Neural crest cell (in vitro differentiated cells): ENCODE data around the gene STPG2. TPM values are rescaled to one million over a fixed set of nuclear protein-coding genes. Genes with fewer than 3 reads are reported as not detected.

ENCODE experiments used
- DNase-seq: peaks from one replicate; pipeline ENCODE4 v3.0.0; 2021; ENCODE audit warnings: low read depth, mixed read lengths, low spot score
- H3K27ac Mint-ChIP-seq: one replicate; pipeline ENCODE4 v1.8.0; 2021; ENCODE audit warnings: mild to moderate bottlenecking, mixed read lengths; ENCODE audit not compliant: unreplicated experiment
- H3K27me3 Mint-ChIP-seq: 2 replicates; pipeline ENCODE4 v1.8.0; 2021; ENCODE audit warnings: low read depth, mild to moderate bottlenecking, mixed read lengths
- H3K36me3 Mint-ChIP-seq: 2 replicates; pipeline ENCODE4 v1.8.0; 2021; ENCODE audit warnings: low read depth, mild to moderate bottlenecking, mixed read lengths
- H3K4me1 Mint-ChIP-seq: 2 replicates; pipeline ENCODE4 v1.8.0; 2021; ENCODE audit warnings: mixed read lengths
- H3K4me3 Mint-ChIP-seq: one replicate; pipeline ENCODE4 v1.8.0; 2021; ENCODE audit warnings: mild to moderate bottlenecking, mixed read lengths
- H3K9me3 Mint-ChIP-seq: 2 replicates; pipeline ENCODE4 v1.8.0; 2021; ENCODE audit warnings: mixed read lengths
- CTCF ChIP-seq: fragments of 200-600 bp; sonication (generic); conservative IDR thresholded peaks from 2 replicates; pipeline ENCODE4 v1.5.0; 2021; ENCODE audit warnings: antibody characterized with exemption, mild to moderate bottlenecking
- total RNA-seq: library from RNA; stranded (reverse); gene quantifications from 2 replicates; pipeline ENCODE4 v1.2.1, GENCODE V29; 2021

STPG2 gene
- total RNA-seq, 1 donor from 2014 or later: 0.21 TPM

DNA sequence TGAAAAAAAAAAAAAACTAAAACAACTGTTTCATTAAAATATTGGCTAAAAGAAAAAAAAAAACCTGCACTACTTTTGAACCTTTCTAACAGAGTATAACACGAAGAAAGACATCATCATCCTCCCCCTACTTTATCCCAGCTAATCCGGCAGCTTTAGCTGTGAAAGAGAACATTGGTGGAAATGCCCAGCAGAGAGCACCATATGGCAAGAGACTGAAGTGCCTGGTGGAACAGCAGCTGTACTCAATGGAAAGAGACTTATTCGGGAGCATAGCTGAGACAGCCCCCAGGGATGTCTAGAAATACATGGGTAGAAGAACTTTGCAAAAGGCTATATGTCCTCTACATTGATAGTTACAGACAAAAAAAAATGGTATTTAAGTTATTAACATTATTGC, 30.3 kb downstream of the STPG2 start:
- H3K4me3 Mint-ChIP-seq: no peak overlapping the region
- TF ChIP-seq CTCF: peak; percentile 50
- no peak overlapping the region for H3K27ac Mint-ChIP-seq
- no peaks in the 10 kb centered on the region for H3K4me1 Mint-ChIP-seq
- no peaks in the 10 kb centered on the region for H3K36me3 Mint-ChIP-seq
- H3K27me3 Mint-ChIP-seq: no peaks in the 10 kb centered on the region
- no peak for DNase-seq
- peaks cover 4% of the 10 kb centered on the region for H3K9me3 Mint-ChIP-seq

DNA sequence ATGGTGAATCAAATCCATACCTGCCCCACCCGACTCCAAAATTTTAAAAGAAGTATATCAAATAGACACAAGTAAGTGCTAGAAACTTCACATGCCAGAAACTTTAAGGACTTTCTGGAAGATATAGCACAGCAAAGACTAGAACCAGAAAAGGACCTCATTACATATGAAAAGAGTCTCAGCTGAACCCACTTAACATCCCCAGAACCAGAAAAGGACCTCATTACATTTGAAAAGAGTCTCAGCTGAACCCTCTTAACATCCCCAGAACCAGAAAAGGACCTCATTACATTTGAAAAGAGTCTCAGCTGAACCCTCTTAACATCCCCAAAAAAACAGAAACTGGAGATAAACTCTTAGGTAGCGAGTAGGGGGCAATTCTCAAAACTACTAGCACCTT, 32.3 kb downstream of the STPG2 start:
- Mint-ChIP-seq H3K27ac (no peak overlapping the region), H3K27me3 (no peaks in the 10 kb centered on the region), H3K4me1 (no peaks in the 10 kb centered on the region), H3K36me3 (no peaks in the 10 kb centered on the region), H3K4me3 (no peak overlapping the region), H3K9me3 (no peaks in the 10 kb centered on the region)
- DNase-seq: no peak
- no peak for TF ChIP-seq CTCF

- Mint-ChIP-seq H3K4me1 (no peaks in the 10 kb centered on the region), H3K9me3 (no peaks in the 10 kb centered on the region), H3K4me3 (no peak overlapping the region), H3K27ac (no peak overlapping the region), H3K36me3 (no peaks in the 10 kb centered on the region), H3K27me3 (no peaks in the 10 kb centered on the region)
- TF ChIP-seq CTCF: no peak
- no peak for DNase-seq
These were observed 33.1 kb downstream of the STPG2 start for GRCh38 chr4:98110214-98110613.

GRCh38 chr4:98102660-98103059, 40.6 kb downstream of the STPG2 start:
- no peak for TF ChIP-seq CTCF
- Mint-ChIP-seq H3K9me3 (no peaks in the 10 kb centered on the region), H3K27me3 (no peaks in the 10 kb centered on the region), H3K36me3 (no peaks in the 10 kb centered on the region), H3K27ac (no peak overlapping the region), H3K4me3 (no peak overlapping the region), H3K4me1 (no peaks in the 10 kb centered on the region)
- DNase-seq: no peak

- H3K36me3 Mint-ChIP-seq: no peaks in the 10 kb centered on the region
- H3K27ac Mint-ChIP-seq: no peak overlapping the region
- TF ChIP-seq CTCF: no peak
- H3K27me3 Mint-ChIP-seq: no peaks in the 10 kb centered on the region
- no peak overlapping the region for H3K4me3 Mint-ChIP-seq
- H3K4me1 Mint-ChIP-seq: no peaks in the 10 kb centered on the region
- no peaks in the 10 kb centered on the region for H3K9me3 Mint-ChIP-seq
- DNase-seq: no peak
These were observed 41.3 kb downstream of the STPG2 start for GRCh38 chr4:98101988-98102387.

- no peak for DNase-seq
- no peak overlapping the region for H3K4me3 Mint-ChIP-seq
- H3K9me3 Mint-ChIP-seq: peaks cover 7% of the 10 kb centered on the region
- no peak for TF ChIP-seq CTCF
- no peaks in the 10 kb centered on the region for H3K36me3 Mint-ChIP-seq
- no peak overlapping the region for H3K27ac Mint-ChIP-seq
- no peaks in the 10 kb centered on the region for H3K4me1 Mint-ChIP-seq
- no peaks in the 10 kb centered on the region for H3K27me3 Mint-ChIP-seq
These were observed 44.5 kb downstream of the STPG2 start for GRCh38 chr4:98098764-98099163.
